OCI-LY7 (cell line): ENCODE results near the gene NQO1.

ENCODE experiments used
- EZH2phosphoT487 ChIP-seq: fragments of 200-600 bp; sonication (generic); IDR thresholded peaks from 2 replicates; pipeline ENCODE4 v1.6.1; 2018; ENCODE audit warnings: low read depth, borderline replicate concordance, mild to moderate bottlenecking, mixed run types, antibody characterized with exemption, low read length, moderate library complexity, mixed read lengths
- TF ChIP-seq, protein P1 (sequence below): fragments of 200-600 bp; sonication (generic); conservative IDR thresholded peaks from 2 replicates; pipeline ENCODE4 v1.5.1; 2014; ENCODE audit warnings: mild to moderate bottlenecking, antibody characterized with exemption, low read length, moderate library complexity, mixed read lengths

- TF ChIP-seq, protein P1, sequence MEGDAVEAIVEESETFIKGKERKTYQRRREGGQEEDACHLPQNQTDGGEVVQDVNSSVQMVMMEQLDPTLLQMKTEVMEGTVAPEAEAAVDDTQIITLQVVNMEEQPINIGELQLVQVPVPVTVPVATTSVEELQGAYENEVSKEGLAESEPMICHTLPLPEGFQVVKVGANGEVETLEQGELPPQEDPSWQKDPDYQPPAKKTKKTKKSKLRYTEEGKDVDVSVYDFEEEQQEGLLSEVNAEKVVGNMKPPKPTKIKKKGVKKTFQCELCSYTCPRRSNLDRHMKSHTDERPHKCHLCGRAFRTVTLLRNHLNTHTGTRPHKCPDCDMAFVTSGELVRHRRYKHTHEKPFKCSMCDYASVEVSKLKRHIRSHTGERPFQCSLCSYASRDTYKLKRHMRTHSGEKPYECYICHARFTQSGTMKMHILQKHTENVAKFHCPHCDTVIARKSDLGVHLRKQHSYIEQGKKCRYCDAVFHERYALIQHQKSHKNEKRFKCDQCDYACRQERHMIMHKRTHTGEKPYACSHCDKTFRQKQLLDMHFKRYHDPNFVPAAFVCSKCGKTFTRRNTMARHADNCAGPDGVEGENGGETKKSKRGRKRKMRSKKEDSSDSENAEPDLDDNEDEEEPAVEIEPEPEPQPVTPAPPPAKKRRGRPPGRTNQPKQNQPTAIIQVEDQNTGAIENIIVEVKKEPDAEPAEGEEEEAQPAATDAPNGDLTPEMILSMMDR = no peak
- no peak for TF ChIP-seq EZH2phosphoT487
These were observed 664 bp downstream of the NQO1 start for GRCh38 chr16:69725480-69726312.
